NCI-H226 (cell line): ENCODE results near the gene GPRC5D.

Experiments
- DNase-seq: peaks from one replicate; pipeline ENCODE4 v3.0.0-alpha.2; 2015

GPRC5D gene

DNA sequence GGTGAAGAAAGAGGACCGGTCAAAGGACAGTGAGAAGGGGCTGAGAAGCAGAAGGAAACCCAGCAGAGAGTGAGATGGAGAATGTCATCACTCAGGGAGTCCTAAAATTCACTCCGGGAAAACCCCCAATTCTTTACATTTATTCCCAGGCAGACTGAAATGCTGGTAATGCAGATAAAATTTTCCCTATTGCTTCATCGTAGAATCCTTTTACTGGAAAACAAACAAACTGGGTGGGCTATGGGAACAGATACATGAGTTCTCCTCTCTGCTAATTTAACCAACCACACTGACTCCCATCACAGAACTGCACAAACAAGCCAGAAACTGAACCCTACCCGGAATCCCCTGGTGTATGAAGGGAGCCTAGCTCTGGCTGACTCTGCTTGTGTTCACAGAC is 27.2 kb upstream of the GPRC5D start:
- peak; percentile 56 for DNase-seq

DNA sequence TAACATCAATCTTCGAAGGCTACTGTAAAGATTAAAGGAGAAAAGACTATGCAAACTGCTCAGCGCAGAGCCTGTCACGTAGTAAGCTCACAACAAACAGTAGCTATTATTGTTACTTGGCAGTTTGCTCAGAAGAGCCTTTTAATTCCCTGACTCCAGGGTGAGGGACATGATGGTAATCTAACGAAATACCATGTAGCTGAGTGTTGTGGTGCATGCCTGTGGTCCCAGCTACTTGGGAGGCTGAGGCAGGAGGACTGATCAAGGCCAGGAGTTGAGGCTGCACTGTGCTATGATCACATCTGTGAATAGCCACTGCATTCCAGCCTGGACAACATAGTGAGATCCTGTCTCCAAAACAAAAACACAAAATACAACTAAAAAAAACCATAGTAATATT is 25.3 kb upstream of the GPRC5D start:
- no peak for DNase-seq

DNA sequence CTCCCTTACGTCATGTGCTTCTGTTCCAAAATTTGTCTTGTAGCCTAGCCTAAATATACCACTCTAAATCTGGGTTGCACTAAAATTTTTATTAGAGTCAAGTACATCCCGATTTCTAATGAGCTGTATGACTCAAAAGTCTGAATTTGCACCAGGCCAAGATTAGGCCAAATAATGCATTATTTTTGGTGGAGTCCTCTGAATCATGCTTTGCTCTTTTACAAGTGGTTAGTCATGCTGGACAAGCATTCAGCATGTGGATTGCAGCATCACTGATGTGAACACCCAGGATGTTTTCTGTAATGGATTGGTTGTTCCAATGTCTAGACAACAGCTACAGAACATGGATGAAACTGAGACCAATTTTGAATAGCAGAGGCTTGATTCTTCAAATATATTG is 24.4 kb upstream of the GPRC5D start:
- peak; percentile 90 for DNase-seq

DNA sequence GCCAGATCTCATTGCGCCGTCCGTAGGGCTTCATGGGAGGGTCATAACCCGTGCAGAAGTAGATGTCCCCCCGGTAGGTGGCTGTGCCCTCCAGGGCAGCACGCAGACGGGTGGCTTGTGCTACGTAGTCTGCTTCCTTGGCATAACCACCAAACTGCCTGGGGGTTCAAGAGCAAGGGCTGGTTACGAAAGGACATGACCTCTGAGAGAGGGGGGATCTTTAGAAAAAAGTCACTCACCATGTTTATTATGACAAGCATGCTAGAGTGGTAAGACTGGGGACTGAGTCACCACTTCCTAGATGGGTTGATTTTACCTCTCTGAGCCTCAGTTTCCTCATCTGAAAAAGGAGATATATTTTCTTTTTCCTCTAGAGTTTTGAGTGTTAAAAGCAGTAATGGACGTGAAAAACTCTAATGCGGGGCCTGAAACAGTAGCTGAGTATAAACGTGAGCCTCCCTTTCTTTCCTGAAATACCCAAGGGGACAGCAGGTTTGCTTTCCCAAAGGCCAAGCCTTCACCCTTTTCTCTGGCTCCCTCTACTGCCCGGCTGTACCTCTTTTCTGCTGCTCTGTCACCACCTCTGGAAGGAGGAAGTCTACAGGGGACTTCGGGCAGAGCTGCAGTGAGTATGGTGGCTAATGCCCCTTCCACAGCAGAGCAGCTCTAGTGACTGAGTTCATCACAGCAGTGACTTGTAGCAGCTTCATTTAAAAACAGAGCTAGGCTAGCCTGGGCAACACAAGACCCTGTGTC is 23.5 kb upstream of the GPRC5D start:
- DNase-seq = peak; percentile 55

DNA sequence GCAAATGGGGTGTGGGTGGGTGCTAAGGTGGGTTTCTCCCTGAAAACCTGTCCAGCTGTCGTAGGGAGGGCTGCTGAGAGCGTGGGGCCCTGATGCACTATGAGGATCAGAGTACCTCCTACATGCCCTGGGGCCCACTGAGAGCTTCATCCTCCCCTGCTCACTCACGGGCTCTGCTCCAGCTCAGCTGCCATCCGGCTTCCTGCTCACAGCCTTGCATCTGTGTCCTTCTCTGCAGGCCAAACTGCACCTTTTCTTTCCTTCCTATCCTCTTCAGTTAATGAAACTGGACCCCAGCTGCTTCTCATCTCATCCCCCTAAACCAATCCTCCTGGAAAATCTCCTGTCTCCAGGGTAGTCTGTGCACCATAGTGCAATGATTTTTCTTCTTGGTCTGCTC is 22.2 kb upstream of the GPRC5D start:
- DNase-seq = no peak

DNA sequence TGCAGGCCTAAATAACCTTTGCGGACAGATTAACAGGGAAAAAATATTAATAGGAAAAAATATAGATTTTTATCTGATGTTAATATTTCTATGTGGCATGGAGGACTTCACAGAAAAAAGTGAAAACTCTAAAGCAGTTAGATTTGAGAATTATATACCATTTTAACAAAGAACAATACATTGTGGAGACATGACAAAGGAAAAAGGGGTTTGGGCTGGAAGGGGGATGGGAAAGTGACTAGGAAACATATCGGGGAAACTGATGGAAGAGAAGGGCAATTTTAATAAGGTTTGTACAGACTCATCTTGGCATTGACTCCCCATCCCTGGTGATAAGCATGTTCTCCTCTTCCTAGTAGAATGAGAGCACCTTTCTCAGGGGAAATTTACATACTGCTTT is 21.0 kb upstream of the GPRC5D start:
- no peak for DNase-seq

DNA sequence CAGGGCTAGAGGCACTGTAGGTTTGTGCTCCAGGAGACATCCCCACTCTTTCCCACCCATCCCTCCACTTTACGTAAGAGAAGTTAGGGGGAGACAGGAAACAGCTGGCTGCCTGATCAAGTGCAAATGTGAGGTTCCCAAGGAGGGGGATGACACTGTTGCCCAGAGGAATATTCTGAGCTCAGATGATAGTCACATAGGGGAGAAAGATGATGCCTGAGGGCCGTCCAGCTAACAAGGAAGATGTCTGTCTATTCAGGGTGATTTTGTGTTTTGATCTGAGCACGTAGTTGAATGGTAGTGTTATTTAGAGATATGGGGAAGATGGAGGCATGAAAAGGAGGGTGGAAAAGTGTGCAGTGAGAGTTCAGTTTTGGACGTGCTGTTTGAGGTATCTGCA is 13.9 kb upstream of the GPRC5D start:
- no peak for DNase-seq

DNA sequence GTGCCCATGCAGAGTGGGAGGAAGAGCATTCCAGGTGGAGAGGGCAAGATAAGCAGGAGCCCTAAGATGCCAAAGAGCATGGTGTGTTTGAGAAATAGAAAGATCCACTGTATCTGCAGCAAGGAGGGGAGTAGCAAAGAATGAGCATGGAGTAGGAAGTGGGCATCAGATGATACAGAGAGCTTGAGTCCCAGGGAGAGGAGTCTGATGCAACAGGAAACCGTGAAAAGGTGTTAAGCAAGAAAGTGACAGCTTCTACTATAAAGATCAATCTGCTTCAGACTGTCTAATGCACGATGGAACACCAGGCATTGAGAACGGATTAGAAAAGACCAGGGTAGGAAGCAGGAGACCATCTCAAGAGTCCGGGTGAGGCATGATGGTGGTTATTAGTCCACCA is 12.3 kb upstream of the GPRC5D start:
- DNase-seq = peak; percentile 24

DNA sequence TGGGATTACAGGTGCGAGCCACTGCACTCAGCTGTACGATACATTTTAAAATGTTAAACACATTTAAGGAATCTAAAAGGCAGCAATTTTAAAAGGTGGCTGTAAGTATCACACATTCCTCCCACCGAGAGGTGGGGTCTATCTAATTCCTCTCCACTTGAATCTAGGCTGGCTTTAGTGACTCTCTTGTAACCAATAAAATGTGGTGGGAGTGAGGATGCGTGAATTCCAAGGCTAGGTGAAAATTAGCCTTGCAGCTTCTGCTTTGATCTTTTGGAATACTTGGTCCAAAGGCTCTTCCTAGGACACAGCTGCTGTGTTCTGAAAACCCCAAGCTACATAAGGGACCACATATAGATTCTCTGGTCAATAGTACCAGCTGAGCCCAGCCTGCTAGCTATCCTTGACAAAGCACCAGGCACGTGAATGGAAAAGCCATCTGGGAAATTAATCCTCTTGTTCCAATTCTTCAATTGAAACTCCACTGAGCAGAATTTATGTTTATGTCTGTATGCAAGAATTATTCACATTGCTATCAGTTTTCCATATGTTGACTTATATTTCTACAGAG is 8.8 kb upstream of the GPRC5D start:
- no peak for DNase-seq

DNA sequence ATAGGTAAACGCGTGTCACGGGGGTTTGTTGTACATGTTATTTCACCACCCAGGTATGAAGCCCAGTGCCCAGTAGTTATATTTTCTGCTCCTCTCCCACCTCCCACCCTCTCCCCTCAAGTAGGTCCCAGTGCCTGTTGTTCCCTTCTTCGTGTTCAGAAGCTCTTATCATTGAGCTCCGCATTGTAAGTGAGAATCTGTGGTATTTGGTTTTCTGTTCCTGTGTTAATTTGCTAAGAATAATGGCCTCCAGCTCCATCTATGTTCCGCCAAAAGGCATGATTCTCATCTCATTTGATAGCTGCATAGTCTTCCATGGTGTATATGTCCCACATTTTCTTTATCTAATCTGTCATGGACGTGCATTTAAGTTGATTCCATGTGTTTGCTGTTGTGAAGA is 6.9 kb upstream of the GPRC5D start:
- DNase-seq = no peak

DNA sequence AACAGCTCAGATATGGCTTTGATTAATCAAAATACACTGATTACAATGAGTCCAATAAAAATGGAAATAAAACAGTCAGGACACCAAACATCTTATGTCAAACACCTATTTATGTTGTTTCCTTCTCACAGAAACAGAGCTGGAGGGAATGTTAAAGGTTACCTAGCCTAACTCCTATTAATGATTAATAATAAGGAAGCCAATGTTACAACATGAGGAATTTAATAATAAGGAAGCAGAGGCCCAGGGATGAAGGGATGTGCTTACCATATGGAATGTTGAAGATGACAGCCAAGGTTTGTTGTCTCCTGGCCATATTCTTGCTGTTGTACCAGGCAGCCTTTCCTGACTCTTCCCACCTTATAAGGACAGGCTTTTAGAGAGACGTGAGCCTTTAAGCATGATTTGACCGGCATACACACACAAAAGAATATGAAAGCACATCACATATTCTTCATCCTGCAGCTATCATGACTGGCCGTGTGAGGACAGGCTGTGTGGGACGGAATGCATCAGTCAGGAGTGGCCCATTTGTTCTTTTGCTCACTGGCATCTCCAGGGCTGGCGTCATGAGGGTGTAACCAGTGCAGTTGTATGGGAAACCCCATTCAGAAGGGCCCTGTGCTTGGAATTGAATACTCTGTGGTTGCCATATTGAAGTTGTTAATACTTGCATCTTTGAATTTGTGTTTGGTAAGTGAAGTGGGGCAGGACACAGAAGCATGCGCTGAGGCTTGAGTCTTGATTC is 3.1 kb upstream of the GPRC5D start:
- DNase-seq = no peak

DNA sequence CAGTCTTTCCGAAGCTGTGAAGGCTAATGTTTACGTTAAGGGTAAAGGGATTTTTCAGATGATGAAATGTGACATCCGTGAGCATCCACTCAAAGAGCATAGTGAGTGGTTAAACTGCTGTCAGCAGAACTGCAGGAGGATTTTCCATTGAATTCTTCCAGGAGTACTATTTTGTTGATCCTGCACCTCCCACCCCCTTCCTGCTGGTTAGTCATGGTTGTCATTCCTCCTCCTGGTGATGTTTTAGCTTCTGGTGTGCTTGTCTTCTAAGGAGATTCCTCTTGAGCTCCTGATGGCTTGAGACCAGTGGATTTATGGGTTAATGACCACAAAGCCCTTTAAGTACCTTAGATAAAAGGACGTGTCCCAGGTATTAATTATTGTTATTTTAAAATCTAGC is 2.4 kb upstream of the GPRC5D start:
- no peak for DNase-seq

DNA sequence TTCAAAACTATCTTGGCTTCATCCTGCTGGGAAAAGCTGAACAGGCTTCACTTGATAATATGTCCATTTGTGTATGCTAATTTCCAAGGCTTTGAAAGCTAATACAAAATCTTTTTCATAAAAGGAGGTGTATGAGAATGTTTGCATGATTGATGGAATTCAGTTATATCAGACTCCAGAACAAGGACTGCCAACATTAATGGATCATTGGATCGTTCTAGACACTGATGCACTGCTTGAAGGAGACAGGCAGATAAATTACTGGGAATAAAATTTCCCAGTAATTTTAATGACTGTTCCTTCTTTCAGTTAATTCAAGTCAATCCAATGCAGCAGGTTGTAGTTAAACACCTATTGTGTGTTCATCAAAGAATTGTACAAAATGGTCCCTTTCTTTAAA is 466 bp downstream of the GPRC5D start:
- DNase-seq = no peak

DNA sequence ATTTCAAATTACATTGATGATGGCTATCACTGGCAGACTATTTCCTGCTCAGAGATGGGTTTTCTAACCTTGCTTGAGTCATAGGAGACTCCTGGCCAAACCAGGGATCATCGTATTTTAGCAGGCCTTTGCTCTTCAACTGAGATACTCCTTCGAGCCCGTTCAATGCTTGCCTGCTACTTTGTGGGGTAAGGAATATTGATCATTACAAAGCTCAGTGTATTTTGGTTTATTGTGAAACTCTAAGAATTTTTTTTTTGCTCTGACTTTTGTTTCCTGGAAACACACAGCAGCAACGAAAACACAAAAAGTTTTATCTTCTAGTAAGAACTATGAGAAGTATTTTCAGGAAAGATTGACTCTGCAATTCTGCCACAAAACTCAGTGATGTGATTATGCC is 4.1 kb downstream of the GPRC5D start:
- no peak for DNase-seq

DNA sequence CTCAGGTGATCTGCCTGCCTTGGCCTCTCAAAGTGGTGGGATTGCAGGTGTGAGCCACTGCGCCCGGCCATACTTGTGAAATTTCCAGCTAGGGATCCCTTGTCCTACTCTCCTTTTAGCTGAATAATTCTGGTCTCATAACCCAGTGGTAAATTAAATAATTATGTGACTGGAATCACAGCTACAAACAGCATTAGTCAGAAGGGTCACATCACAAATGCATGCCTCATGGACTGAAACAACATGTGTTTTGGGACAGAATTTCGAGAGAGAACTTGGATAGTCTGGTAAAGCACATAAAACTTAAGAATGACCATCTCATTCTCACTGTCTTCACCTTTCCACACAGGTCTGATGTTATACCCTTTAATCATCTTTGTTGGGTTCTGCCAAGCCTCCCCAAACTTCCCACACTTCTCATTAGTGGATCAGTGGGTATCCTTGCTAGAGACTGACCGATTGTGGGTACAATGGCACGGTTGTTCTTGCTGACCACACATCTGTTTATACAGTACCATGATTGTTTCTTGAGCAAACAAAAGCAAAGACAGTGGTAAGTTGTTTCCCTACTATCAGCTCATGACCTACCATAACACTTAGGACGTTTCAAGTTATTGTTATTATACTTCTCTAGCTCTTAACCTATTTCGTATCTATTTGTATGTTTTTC is 5.1 kb downstream of the GPRC5D start:
- no peak for DNase-seq

DNA sequence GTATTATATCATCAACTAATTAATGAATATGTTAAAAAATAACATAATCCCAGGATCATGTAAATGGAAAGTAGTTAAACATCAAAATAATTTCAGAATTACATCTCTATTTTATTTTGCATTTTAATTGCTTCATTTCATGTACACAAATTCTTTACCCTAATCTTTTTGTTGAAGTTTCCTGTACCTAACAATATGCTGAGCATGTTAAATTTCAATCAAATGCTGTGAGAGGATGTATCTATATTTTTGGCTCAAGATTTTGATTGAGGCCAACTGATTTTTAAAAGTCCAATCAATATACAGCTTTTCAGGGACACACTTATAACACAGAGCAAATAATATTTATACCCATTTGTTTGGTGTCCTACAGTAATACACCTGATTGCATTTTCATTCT is 6.4 kb downstream of the GPRC5D start:
- no peak for DNase-seq

DNA sequence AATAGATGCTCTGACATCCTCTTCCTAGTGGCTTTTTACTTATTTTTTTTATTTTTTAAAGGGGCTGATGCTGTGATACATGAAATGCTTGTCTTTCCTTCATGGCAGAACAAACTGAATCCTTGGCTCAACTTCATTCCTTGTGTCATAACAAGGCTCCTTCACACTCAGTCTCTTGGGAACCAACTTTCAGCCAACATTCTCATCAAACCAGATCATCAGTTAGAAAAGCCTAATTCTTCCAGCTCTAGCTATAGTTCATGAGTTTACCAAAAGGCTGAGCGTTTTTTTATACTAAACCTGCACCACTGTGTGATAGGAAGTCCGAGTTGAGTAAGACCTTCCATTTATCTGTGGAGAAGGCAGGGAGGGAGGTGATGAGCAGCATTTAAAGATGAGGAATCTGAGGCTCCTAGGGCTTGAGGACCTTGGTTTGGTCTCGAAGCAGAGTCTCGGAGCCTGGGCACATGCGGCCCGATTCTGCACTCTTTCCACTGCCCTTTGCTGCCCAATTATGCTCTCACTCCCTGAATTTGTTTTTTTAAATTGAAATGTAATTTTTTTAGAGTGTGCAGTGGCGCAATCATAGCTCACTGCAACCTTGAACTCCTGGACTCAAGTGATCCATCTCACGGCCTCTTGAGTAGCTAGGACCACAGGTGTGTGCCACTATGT is 8.2 kb downstream of the GPRC5D start:
- DNase-seq = no peak

DNA sequence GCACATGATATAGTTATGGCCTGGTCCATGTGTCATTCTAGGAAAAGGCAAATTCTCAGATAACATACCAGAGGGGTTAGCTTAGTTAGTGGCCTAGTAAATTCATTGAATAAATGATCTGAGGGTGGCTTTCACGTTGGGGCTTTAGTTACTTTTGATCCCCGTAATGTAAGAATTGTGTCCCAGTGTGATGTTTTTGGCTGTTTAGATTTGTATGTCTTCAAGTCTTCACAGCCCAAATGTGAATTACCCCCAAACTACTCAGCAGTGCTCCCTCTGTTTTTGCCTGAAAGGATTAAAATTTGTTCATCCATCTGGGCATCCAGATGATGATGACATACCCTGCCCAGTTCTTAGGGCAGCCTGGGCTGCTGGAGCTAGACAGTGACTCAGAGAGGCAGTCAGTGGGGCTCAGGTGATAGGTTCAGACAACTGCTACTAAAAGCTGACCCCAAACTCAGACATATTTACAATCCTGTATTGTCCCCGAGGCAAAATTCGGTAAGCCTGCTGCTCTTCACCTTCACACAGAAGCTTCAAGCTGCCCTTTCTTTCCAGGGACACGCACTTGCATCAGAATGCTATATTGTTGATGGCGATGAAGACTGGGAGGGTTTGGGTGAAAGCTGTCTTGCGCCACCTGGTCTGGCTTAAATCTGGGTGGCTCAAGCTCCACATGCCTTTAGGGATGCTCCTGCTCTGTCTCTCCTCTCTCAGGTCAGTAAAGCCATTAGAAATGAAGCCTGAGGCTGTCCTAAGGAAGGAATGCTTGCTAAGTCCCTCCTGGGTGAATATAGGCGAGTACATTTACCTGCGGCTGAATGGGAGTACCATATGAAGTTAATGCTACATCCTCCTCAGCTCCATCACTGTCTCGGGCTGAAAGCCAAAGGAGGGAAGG is 10.3 kb downstream of the GPRC5D start:
- no peak for DNase-seq

DNA sequence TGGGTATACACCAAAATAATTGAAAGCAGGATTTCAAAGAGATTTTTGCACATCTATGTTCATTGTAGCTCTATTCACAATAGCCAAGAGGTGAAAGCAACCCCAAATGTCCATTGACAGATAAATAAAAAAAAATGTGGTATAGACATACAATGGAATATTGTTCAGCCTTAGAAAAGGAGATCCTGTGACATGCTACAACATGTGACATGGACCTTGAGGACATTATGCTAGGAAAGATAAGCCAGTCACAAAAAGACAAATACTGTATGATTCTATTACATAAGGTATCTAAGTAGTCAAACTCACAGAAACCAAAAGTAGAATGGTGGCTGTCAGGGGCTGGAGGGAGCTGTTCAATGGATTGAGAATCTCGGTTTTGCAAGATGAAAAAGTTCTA is 12.1 kb downstream of the GPRC5D start:
- no peak for DNase-seq

DNA sequence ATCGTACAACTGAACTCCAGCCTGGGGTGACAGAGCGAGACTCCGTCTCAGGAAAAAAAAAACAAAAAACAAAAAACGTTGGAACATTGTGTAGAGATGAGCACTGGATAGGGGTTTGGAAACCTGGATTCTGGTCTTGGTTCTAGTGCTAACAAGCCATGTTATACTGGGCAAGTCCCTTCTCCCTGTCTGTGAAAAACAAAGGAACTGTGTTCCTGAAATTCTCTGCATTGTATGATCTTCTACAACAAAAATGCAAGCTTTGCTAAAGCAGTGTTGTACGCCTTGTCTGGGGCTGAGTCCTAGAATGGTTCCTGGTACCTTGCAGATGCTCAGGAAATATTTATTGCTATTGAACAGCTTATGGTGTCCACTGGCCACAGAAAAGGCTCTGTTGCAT is 13.4 kb downstream of the GPRC5D start:
- DNase-seq = no peak

DNA sequence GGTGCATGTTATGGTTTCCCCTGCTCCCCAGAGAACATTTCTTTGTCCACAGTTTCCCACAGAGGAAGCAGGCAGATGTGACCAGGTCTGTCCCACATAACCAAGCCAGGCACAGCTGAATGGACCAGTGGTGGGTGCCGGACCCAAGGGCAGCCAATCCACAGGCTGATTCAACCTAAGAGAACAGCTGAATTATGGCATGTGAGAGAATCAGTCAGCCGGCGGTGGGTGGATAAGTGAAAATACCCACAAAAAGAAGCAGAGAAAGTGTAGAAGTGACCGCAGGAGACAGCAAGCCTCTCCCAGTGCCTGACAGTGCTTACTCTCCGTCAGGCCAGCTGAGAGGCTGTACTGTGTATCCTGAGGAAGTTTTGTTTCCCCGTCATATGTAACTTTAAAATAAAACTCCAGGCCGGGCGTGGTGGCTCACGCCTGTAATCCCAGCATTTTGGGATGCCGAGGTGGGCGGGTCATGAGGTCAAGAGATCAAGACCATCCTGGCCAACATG is 14.9 kb downstream of the GPRC5D start:
- DNase-seq = no peak

DNA sequence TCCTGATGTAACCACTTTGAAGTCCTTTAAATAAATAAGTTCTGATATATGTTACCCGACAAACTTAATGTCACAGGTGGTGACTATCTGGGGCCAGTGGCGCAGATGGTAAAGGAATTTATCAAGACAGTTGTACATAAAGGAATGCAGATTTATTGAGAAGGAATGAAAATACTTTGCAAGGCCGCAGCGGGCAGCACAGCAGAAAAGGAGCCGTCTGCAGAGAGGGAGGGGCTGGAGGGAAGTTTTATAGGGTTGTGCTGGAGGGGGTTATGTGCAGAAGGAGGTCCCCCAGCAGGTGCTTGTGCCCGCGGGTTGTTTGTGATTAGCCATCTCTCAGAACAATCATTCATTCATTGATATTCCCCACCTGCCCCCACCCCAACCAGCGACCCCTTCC is 17.4 kb downstream of the GPRC5D start:
- no peak for DNase-seq
